D721Med (cell line): ENCODE measurements around the gene PCIF1.

Experiments
- DNase-seq: peaks from one replicate; pipeline ENCODE4 v3.0.0; 2011; ENCODE audit warnings: low spot score; ENCODE audit not compliant: insufficient read length
- FAIRE-seq: peaks from 2 replicates; lab custom pipeline; 2011; peaks lifted over from hg19 to GRCh38; lab: Jason Lieb, UNC
- TF ChIP-seq, protein P1 (sequence below): IDR thresholded peaks from 2 replicates; pipeline ENCODE4 v1.5.1; 2012; ENCODE audit warnings: mild to moderate bottlenecking, control low read depth; ENCODE audit not compliant: insufficient read depth; ENCODE audit errors: missing control alignments

Gene PCIF1

DNA sequence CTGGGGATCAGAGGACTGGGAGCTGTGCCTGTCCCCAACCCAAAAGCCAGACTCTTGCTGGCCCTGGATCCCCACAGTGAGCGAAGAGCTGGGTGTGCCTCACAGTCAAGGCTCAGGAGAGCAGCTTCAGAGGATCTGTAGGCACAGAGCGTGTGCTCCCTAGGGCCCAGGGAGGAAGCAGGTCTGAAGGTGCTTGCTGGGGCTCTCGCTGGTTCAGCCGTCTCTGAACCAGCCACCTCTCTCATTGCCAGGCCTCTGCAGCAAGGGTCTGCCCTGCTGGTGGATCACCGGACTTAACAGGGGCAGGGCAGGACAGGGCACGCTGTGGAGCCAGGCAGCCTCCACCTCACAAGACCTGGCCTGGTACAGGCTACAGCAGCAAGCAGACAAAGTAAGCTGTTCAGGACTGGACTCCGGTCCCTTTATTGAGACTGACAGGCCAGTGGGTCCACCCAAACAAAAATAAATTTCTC lies 13.8 kb downstream of the PCIF1 start:
- FAIRE-seq (no peak), DNase-seq (no peak)
- TF ChIP-seq, protein P1, sequence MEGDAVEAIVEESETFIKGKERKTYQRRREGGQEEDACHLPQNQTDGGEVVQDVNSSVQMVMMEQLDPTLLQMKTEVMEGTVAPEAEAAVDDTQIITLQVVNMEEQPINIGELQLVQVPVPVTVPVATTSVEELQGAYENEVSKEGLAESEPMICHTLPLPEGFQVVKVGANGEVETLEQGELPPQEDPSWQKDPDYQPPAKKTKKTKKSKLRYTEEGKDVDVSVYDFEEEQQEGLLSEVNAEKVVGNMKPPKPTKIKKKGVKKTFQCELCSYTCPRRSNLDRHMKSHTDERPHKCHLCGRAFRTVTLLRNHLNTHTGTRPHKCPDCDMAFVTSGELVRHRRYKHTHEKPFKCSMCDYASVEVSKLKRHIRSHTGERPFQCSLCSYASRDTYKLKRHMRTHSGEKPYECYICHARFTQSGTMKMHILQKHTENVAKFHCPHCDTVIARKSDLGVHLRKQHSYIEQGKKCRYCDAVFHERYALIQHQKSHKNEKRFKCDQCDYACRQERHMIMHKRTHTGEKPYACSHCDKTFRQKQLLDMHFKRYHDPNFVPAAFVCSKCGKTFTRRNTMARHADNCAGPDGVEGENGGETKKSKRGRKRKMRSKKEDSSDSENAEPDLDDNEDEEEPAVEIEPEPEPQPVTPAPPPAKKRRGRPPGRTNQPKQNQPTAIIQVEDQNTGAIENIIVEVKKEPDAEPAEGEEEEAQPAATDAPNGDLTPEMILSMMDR = no peak

DNA sequence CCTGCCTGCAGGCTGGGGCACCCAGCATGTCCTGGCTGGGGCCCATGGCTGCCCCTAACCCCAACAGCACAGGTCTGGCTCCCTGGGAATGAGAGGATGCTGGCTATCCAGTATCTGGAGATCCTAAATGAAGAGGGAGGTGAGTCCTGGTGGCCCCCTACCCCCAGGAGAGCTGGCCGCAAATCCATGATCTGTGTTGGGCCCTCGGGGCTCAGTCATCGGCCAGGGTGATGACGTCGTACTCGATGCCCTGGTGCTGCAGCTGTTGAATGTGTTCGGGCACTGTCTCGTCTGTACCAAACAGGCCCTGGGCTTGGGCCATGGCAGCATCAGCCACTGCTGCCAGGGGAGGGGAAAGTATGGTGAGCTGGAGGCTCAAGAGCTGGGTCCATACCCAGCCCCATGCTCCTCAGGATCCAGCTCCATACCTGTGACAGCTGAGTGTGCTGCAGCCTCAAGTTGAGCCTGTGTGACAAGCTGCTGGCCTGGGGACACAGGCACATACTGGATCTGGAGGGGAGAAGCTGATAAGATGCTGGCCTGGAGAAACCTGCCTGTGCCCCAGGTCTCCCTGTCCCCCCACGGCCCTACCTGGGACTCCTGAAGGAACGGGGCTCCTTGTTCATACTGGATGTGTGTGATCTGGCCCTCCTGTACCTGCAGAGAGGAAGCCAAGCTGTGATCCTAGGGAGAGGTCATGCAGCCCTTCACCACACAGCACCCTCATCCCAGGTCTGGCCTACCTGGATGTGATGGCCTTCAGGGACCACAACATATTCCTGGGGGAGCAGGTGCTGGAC lies 14.5 kb downstream of the PCIF1 start:
- no peak for FAIRE-seq
- DNase-seq = no peak
- TF ChIP-seq, protein P1 = no peak

DNA sequence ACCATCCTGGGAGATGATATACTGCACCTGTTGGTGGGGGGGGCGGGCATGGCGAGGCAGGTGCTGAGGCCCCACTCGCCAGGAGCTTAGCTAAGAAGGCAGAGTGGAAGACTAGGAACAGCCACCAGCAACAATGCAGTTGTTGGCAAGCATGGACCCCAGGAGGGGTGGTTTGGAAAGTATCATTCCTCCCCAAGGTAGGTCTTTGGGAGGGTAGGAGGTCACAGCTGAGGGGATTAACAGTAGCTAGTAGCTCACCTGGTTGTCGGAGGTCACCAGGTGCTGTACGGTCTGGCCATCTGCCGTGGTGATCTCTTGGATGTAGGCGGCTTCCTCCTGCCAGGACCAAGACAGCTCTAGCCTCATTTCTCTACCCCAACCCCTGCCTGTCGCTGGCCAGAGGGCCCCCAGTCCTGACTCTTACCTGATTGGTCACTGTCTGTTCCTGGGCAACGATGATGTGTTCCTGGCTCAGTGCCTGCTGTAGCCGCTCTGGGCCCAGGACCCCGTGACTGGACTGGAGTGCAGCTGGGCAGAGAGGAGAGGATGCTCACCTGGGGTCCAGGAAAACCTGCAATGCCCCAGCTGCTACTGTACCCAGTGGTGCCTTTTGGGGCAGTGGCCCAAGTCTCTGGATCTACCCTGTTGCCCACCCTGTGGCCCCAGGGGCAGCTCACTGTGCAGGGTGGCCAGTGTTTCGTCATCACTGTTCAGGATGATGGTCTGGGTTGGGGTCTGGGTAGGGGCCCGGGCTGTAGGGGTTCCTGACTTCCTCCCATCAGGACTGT lies 15.3 kb downstream of the PCIF1 start:
- FAIRE-seq (no peak), DNase-seq (no peak)
- TF ChIP-seq, protein P1 = no peak

DNA sequence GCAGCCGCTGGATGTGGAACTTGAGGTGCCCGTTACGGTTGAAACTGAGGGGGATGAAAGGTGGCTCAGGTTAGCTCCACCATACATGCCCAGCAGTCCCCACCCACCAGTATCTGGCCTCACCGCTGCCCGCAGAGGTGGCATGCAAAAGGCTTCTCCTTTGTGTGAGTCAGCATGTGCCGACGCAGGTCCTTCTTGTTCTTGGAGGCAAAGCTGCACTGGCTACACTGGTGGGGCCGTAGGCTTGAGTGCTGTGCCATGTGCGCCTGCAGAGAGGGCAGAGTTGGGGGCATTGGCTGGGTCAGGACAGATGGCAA lies 15.8 kb downstream of the PCIF1 start:
- FAIRE-seq = no peak
- no peak for DNase-seq
- TF ChIP-seq, protein P1 = no peak

DNA sequence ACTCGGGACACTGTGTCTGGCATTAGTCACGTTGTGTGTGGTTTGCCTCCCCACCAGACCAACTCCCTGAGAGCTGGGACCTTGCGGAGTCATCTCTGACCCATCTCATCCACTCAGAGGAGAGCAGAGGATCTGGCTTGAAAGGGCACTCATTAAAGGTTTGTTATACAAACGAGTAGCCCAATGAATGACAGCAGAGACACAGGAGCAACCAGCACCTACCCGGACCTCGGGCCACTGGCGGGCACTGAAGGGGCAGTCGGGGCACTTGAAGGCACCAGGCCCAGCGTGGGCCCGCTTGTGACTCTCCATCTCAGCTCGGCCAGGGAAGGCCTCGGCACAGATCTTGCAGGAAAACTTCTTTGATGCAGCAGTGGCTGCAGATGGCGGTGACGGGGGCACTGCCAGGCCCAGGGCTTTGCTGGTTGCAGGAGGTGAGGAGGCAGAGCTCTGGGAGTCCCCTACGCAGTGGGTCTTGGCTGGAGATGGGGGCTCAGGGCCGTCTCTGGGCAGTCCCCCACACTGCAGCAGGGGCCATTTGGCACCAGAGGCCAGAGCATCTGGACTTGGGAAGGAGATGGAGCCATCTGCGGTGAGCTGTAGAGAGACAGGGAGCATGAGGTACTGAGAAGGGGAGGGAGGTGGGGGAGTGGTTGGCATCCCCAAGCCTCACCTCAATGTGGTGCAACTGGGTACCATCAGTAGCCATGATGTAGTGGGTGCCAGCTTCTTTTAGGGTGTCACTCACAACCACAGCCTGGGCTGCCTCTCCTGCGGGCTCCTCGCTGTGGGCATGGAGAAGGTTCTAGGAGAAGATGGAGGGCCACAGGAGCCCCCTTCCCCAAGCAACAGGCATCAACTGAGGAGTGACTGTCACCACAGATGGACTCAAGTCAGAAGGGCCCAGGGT lies 17.7 kb downstream of the PCIF1 start:
- TF ChIP-seq, protein P1 = no peak
- DNase-seq (no peak), FAIRE-seq (no peak)

DNA sequence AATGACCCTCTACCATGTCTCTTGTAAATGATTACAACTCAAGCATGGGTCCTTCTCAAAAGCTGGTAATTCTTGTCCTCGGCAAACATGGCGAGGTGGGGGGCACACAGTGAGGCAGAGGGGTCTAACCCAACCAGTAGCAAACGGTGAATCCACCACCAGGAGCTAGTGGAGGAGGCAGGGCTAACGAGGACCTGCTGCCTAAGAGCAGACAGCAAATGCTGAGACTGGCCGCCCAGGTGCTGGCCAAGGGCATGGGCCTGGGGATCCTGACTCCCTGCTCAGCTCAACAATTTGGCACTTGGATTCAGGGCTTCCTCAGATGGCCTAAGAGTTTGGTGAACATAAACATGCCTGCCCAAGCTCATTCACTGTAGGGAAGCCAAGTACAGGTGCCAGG lies 18.4 kb downstream of the PCIF1 start:
- FAIRE-seq = no peak
- TF ChIP-seq, protein P1 = no peak
- no peak for DNase-seq
